Activated CD4-positive, alpha-beta T cell treated with anti-CD3 and anti-CD28 coated beads, Interleukin-2, amount 10 ng/mL, durations not matched to agents 24 days and 14 days (primary cell): ENCODE measurements around the gene NTSR1. TPM values are rescaled to one million over a fixed set of nuclear protein-coding genes. Genes with fewer than 3 reads are reported as not detected.

Experiments used
- DNase-seq: peaks from one replicate; pipeline ENCODE4 v3.0.0; 2022
- H3K27ac Mint-ChIP-seq: one replicate; pipeline ENCODE4 v1.8.0; 2022; ENCODE audit warnings: mild to moderate bottlenecking, mixed read lengths
- H3K27me3 Mint-ChIP-seq: one replicate; pipeline ENCODE4 v1.8.0; 2022; ENCODE audit warnings: mixed read lengths
- H3K36me3 Mint-ChIP-seq: one replicate; pipeline ENCODE4 v1.8.0; 2022; ENCODE audit warnings: low read depth, mild to moderate bottlenecking, mixed read lengths
- H3K4me1 Mint-ChIP-seq: one replicate; pipeline ENCODE4 v1.8.0; 2021; ENCODE audit warnings: mixed read lengths
- H3K4me3 Mint-ChIP-seq: one replicate; pipeline ENCODE4 v1.8.0; 2022; ENCODE audit warnings: mild to moderate bottlenecking, moderate library complexity, mixed read lengths
- H3K9me3 Mint-ChIP-seq: one replicate; pipeline ENCODE4 v1.8.0; 2021; ENCODE audit warnings: mixed read lengths
- intact Hi-C: fragments of 100-400 bp; cut with micrococcal nuclease; formaldehyde crosslinking; loops from one replicate; pipeline ENCODE4 v1.15.1; 2023
- total RNA-seq: library from RNA; stranded (reverse); gene quantifications from 2 replicates; pipeline ENCODE4 v1.2.3, GENCODE V29; 2022

The NTSR1 gene
- total RNA-seq: not detected in 2 replicates

- H3K27me3 Mint-ChIP-seq: peaks cover 39% of the 10 kb centered on the region
- no peaks in the 10 kb centered on the region for H3K9me3 Mint-ChIP-seq
- H3K4me1 Mint-ChIP-seq: no peaks in the 10 kb centered on the region
- H3K4me3 Mint-ChIP-seq: no peak within 1 kb of the TSS
- intact Hi-C loops: no loop called here
- no peak for DNase-seq
- H3K36me3 Mint-ChIP-seq: no peaks in the 10 kb centered on the region
- H3K27ac Mint-ChIP-seq: no peak within 1 kb of the TSS
Measured at GRCh38 chr20:62708591-62709536, at the start of gene NTSR1. Gene NTSR1 (plus strand): TSS chr20:62708836. CDS start chr20:62709208, 372 bp downstream.

- peaks cover 27% of the 10 kb centered on the region for H3K36me3 Mint-ChIP-seq
Measured at GRCh38 chr20:62659488-62660239, 49.0 kb upstream of the NTSR1 start.

GRCh38 chr20:62660240-62660615 is 48.4 kb upstream of the NTSR1 start:
- H3K36me3 Mint-ChIP-seq: peaks cover 31% of the 10 kb centered on the region
- no peaks in the 10 kb centered on the region for H3K9me3 Mint-ChIP-seq
- DNase-seq: no peak
- intact Hi-C loops: no loop called here
- no peak overlapping the region for H3K27ac Mint-ChIP-seq
- peaks cover 4% of the 10 kb centered on the region for H3K4me1 Mint-ChIP-seq
- no peaks in the 10 kb centered on the region for H3K27me3 Mint-ChIP-seq
- no peak overlapping the region for H3K4me3 Mint-ChIP-seq

More at GRCh38 chr20:62659488-62660239, 49.0 kb upstream of the NTSR1 start:
- Mint-ChIP-seq H3K27me3 (no peaks in the 10 kb centered on the region), H3K4me3 (no peak overlapping the region), H3K9me3 (no peaks in the 10 kb centered on the region), H3K27ac (no peak overlapping the region), H3K4me1 (peaks cover 4% of the 10 kb centered on the region)
- intact Hi-C loops: no loop called here
- no peak for DNase-seq

GRCh38 chr20:62660768-62661167 is 47.9 kb upstream of the NTSR1 start:
- intact Hi-C loops: no loop called here
- Mint-ChIP-seq H3K4me3 (no peak overlapping the region), H3K9me3 (no peaks in the 10 kb centered on the region), H3K36me3 (peaks cover 31% of the 10 kb centered on the region), H3K4me1 (peaks cover 4% of the 10 kb centered on the region), H3K27ac (no peak overlapping the region), H3K27me3 (no peaks in the 10 kb centered on the region)
- DNase-seq: no peak

GRCh38 chr20:62661647-62662046 is 47.0 kb upstream of the NTSR1 start:
- Mint-ChIP-seq H3K4me3 (no peak overlapping the region), H3K9me3 (no peaks in the 10 kb centered on the region), H3K27me3 (no peaks in the 10 kb centered on the region), H3K27ac (no peak overlapping the region), H3K4me1 (peaks cover 4% of the 10 kb centered on the region), H3K36me3 (peaks cover 30% of the 10 kb centered on the region)
- intact Hi-C loops: no loop called here
- DNase-seq: no peak

- Mint-ChIP-seq H3K27ac (no peak overlapping the region), H3K4me1 (peaks cover 4% of the 10 kb centered on the region), H3K36me3 (peaks cover 36% of the 10 kb centered on the region), H3K27me3 (no peaks in the 10 kb centered on the region), H3K4me3 (no peak overlapping the region), H3K9me3 (no peaks in the 10 kb centered on the region)
- intact Hi-C loops: no loop called here
- no peak for DNase-seq
Measured at GRCh38 chr20:62662422-62662821, 46.2 kb upstream of the NTSR1 start.

GRCh38 chr20:62663145-62664018 is 45.3 kb upstream of the NTSR1 start:
- no peak overlapping the region for H3K27ac Mint-ChIP-seq
- peaks cover 38% of the 10 kb centered on the region for H3K36me3 Mint-ChIP-seq
- intact Hi-C loops: no loop called here
- no peak for DNase-seq
- H3K4me3 Mint-ChIP-seq: no peak overlapping the region
- no peaks in the 10 kb centered on the region for H3K9me3 Mint-ChIP-seq
- peaks cover 4% of the 10 kb centered on the region for H3K4me1 Mint-ChIP-seq
- no peaks in the 10 kb centered on the region for H3K27me3 Mint-ChIP-seq

- Mint-ChIP-seq H3K36me3 (peaks cover 34% of the 10 kb centered on the region), H3K27me3 (no peaks in the 10 kb centered on the region), H3K4me3 (no peak overlapping the region), H3K4me1 (peaks cover 3% of the 10 kb centered on the region), H3K9me3 (no peaks in the 10 kb centered on the region), H3K27ac (no peak overlapping the region)
- DNase-seq: no peak
- intact Hi-C loops: no loop called here
Measured at GRCh38 chr20:62664019-62664971, 44.3 kb upstream of the NTSR1 start.

- no peaks in the 10 kb centered on the region for H3K9me3 Mint-ChIP-seq
- intact Hi-C loops: no loop called here
- H3K36me3 Mint-ChIP-seq: peaks cover 40% of the 10 kb centered on the region
- no peak overlapping the region for H3K27ac Mint-ChIP-seq
- H3K27me3 Mint-ChIP-seq: no peaks in the 10 kb centered on the region
- peaks cover 3% of the 10 kb centered on the region for H3K4me1 Mint-ChIP-seq
- no peak overlapping the region for H3K4me3 Mint-ChIP-seq
- no peak for DNase-seq
Measured at GRCh38 chr20:62665153-62665754, 43.4 kb upstream of the NTSR1 start.

- DNase-seq: no peak
- no peak overlapping the region for H3K4me3 Mint-ChIP-seq
- H3K36me3 Mint-ChIP-seq: peaks cover 37% of the 10 kb centered on the region
- intact Hi-C loops: no loop called here
- H3K4me1 Mint-ChIP-seq: peaks cover 3% of the 10 kb centered on the region
- H3K27ac Mint-ChIP-seq: no peak overlapping the region
- no peaks in the 10 kb centered on the region for H3K27me3 Mint-ChIP-seq
- no peaks in the 10 kb centered on the region for H3K9me3 Mint-ChIP-seq
Measured at GRCh38 chr20:62665826-62666735, 42.6 kb upstream of the NTSR1 start.

- Mint-ChIP-seq H3K36me3 (peaks cover 43% of the 10 kb centered on the region), H3K4me3 (no peak overlapping the region), H3K27me3 (no peaks in the 10 kb centered on the region), H3K9me3 (no peaks in the 10 kb centered on the region), H3K4me1 (peaks cover 3% of the 10 kb centered on the region), H3K27ac (no peak overlapping the region)
- no peak for DNase-seq
- intact Hi-C loops: no loop called here
Measured at GRCh38 chr20:62666736-62667529, 41.7 kb upstream of the NTSR1 start.
